Parathyroid adenoma (tissue), 2 donors: ENCODE results near the gene AURKAIP1.

Source experiments
- H2AFZ ChIP-seq: fragments of 300-600 bp; sonication (generic); one replicate; pipeline ENCODE4 v1.7.0; 2017; ENCODE audit warnings: antibody characterized with exemption, mild to moderate bottlenecking
- H3K27ac ChIP-seq: fragments of 300-600 bp; sonication (generic); one replicate; pipeline ENCODE4 v1.7.0; 2017
- H3K27me3 ChIP-seq: fragments of 300-600 bp; sonication (generic); one replicate; pipeline ENCODE4 v1.7.0; 2017; ENCODE audit warnings: low read length; ENCODE audit not compliant: control insufficient read depth, insufficient read depth
- H3K36me3 ChIP-seq: fragments of 300-600 bp; sonication (generic); one replicate; pipeline ENCODE4 v1.7.0; 2017; ENCODE audit warnings: low read length; ENCODE audit not compliant: control insufficient read depth, insufficient read depth
- H3K4me1 ChIP-seq: fragments of 300-600 bp; sonication (generic); one replicate; pipeline ENCODE4 v1.7.0; 2017; ENCODE audit warnings: control low read depth
- H3K4me2 ChIP-seq: fragments of 300-600 bp; sonication (generic); one replicate; pipeline ENCODE4 v1.7.0; 2017; ENCODE audit warnings: low read length
- H3K4me3 ChIP-seq: fragments of 300-600 bp; sonication (generic); one replicate; pipeline ENCODE4 v1.7.0; 2017; ENCODE audit warnings: low read depth, low read length
- H3K79me2 ChIP-seq: fragments of 300-600 bp; sonication (generic); one replicate; pipeline ENCODE4 v1.7.0; 2017; ENCODE audit warnings: control low read depth
- H3K9ac ChIP-seq: fragments of 300-600 bp; sonication (generic); one replicate; pipeline ENCODE4 v1.7.0; 2017; ENCODE audit warnings: mild to moderate bottlenecking
- H3K9me3 ChIP-seq: fragments of 300-600 bp; sonication (generic); one replicate; pipeline ENCODE4 v1.7.0; 2017; ENCODE audit warnings: low read length; ENCODE audit not compliant: control insufficient read depth
- TF ChIP-seq, protein P1 (sequence below): fragments of 300-600 bp; sonication (generic); IDR thresholded peaks from one replicate; pipeline ENCODE4 v1.7.0; 2017; ENCODE audit warnings: antibody characterized with exemption, mild to moderate bottlenecking
- donor health status: primary hyperparathyroidism.

The AURKAIP1 gene

GRCh38 chr1:1395166-1395565 lies 20.2 kb upstream of the AURKAIP1 start:
- no peak overlapping the region for H3K27ac ChIP-seq

DNA sequence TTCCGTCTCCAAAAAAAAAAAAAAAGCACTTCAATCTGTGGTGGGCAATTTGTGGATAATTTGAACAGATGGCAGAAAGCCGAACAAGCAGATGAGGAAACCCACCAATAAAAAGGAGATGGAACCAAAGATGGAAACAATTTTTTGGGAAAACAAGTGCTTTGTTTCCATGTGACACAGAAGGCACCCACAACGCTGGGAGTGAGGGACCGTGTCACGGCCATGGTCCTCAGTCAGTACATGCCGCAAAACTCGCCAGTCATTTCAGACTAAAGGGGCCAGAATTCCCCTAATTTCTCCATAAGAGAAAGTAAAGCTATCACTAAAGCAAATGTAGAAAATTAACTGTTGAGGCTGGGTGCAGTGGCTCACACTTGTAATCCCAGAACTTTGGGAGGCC lies 19.1 kb upstream of the AURKAIP1 start:
- H3K4me2 ChIP-seq, result no peak overlapping the region
- H3K4me3 ChIP-seq, result no peak overlapping the region
- TF ChIP-seq, protein P1, sequence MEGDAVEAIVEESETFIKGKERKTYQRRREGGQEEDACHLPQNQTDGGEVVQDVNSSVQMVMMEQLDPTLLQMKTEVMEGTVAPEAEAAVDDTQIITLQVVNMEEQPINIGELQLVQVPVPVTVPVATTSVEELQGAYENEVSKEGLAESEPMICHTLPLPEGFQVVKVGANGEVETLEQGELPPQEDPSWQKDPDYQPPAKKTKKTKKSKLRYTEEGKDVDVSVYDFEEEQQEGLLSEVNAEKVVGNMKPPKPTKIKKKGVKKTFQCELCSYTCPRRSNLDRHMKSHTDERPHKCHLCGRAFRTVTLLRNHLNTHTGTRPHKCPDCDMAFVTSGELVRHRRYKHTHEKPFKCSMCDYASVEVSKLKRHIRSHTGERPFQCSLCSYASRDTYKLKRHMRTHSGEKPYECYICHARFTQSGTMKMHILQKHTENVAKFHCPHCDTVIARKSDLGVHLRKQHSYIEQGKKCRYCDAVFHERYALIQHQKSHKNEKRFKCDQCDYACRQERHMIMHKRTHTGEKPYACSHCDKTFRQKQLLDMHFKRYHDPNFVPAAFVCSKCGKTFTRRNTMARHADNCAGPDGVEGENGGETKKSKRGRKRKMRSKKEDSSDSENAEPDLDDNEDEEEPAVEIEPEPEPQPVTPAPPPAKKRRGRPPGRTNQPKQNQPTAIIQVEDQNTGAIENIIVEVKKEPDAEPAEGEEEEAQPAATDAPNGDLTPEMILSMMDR, result no peak
- H3K79me2 ChIP-seq, result peaks cover 10% of the 10 kb centered on the region
- H3K9me3 ChIP-seq, result no peaks in the 10 kb centered on the region
- H3K9ac ChIP-seq, result no peak overlapping the region
- H3K36me3 ChIP-seq, result no peaks in the 10 kb centered on the region
- H2AFZ ChIP-seq, result no peak overlapping the region
- no peaks in the 10 kb centered on the region for H3K4me1 ChIP-seq
- no peak overlapping the region for H3K27ac ChIP-seq
- H3K27me3 ChIP-seq, result no peaks in the 10 kb centered on the region

More at GRCh38 chr1:1395166-1395565, 20.2 kb upstream of the AURKAIP1 start:
- Histone ChIP-seq H3K9me3 (no peaks in the 10 kb centered on the region), H2AFZ (no peak overlapping the region), H3K9ac (no peak overlapping the region), H3K4me3 (no peak overlapping the region), H3K36me3 (no peaks in the 10 kb centered on the region), H3K4me1 (no peaks in the 10 kb centered on the region), H3K27me3 (no peaks in the 10 kb centered on the region), H3K79me2 (peaks cover 10% of the 10 kb centered on the region), H3K4me2 (no peak overlapping the region)
- TF ChIP-seq, protein P1, result no peak

DNA sequence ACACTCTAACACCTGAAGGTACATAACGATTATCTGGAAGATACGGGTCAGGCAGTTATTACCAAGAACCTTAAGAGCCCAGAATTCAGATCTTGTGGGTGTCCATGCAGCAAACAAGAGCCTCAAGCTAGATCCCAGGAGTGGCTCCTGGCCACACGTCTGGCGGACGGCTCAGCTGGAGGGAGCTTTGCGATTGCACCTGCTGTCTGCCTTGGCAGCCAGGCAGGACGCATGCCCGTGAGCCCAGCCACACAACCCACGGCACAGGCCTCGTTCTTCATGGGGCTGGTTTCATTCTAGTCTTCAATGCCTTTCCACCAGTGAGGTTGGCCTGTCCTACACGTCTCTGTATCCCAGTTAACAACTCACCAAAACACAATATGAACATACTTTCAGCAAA lies 18.4 kb upstream of the AURKAIP1 start:
- Histone ChIP-seq H3K4me2 (no peak overlapping the region), H2AFZ (no peak overlapping the region), H3K4me3 (no peak overlapping the region), H3K79me2 (peaks cover 10% of the 10 kb centered on the region), H3K36me3 (no peaks in the 10 kb centered on the region), H3K27ac (no peak overlapping the region), H3K9ac (no peak overlapping the region), H3K27me3 (no peaks in the 10 kb centered on the region), H3K4me1 (no peaks in the 10 kb centered on the region), H3K9me3 (no peaks in the 10 kb centered on the region)
- TF ChIP-seq, protein P1, result no peak

DNA sequence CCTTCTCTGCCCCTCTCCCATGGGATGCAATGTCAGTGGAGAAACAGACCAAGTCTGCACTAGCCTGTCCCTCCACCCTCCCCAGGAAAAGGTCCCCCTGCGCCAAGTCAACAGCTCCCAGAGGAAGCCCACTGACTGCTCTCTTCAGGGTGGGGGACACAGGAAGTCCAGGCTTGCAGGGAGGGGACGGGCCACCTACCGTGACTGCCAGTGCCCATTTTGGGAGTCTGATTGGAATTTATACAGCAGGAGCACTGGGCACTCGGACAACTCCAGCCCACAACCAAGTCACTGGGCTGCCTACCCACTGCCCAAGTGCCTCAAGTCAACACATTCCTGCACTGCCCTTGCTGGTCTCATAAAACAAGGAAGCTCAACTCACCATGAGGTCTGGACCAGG lies 18.0 kb upstream of the AURKAIP1 start:
- Histone ChIP-seq H3K9ac (no peak overlapping the region), H3K27me3 (no peaks in the 10 kb centered on the region), H3K4me2 (no peak overlapping the region), H3K4me3 (no peak overlapping the region), H3K79me2 (peaks cover 8% of the 10 kb centered on the region), H2AFZ (no peak overlapping the region), H3K27ac (no peak overlapping the region), H3K36me3 (no peaks in the 10 kb centered on the region), H3K9me3 (no peaks in the 10 kb centered on the region), H3K4me1 (no peaks in the 10 kb centered on the region)
- TF ChIP-seq, protein P1, result no peak

GRCh38 chr1:1391225-1391624 lies 16.2 kb upstream of the AURKAIP1 start:
- H3K4me3 ChIP-seq, result no peak overlapping the region
- no peak overlapping the region for H2AFZ ChIP-seq
- H3K27me3 ChIP-seq, result no peaks in the 10 kb centered on the region
- peaks cover 4% of the 10 kb centered on the region for H3K79me2 ChIP-seq
- no peaks in the 10 kb centered on the region for H3K9me3 ChIP-seq
- no peak overlapping the region for H3K4me2 ChIP-seq
- no peaks in the 10 kb centered on the region for H3K36me3 ChIP-seq
- no peaks in the 10 kb centered on the region for H3K4me1 ChIP-seq
- no peak overlapping the region for H3K9ac ChIP-seq
- TF ChIP-seq, protein P1, result no peak
- no peak overlapping the region for H3K27ac ChIP-seq
